Natural killer cell (primary cell): ENCODE results near the gene TLCD5. TPM values are rescaled to one million over a fixed set of nuclear protein-coding genes. Genes with fewer than 3 reads are reported as not detected.

Source experiments
- ATAC-seq, 3 donors: fragments of 150-1000 bp in 2 of 3; fragments of 200-7000 bp in 1 of 3; cut with Tn5 transposase; 1 replicate in 1 of 3; 2 replicates in 2 of 3; pipeline ENCODE4 v1.10.0; 2021; ENCODE audit warnings: mild to moderate bottlenecking in 2 of 3, moderate library complexity in 2 of 3
- DNase-seq, 2 donors: peaks; one replicate each; pipeline versions ENCODE4 v3.0.0 to v3.0.0-alpha.2; 2013 to 2021; ENCODE audit warnings: mixed read lengths in 1 of 2
- H3K27ac ChIP-seq: one replicate; pipeline ENCODE4 v1.5.1; 2013; ENCODE audit warnings: mild to moderate bottlenecking, low read length
- H3K27me3 ChIP-seq: one replicate; pipeline ENCODE4 v1.6.1; 2013; ENCODE audit warnings: low read length; ENCODE audit not compliant: control insufficient read depth, insufficient read depth
- H3K36me3 ChIP-seq: one replicate; pipeline ENCODE4 v1.6.1; 2013; ENCODE audit warnings: low read length; ENCODE audit not compliant: control insufficient read depth, insufficient read depth
- H3K4me1 ChIP-seq: one replicate; pipeline ENCODE4 v1.6.1; 2013; ENCODE audit warnings: low read length; ENCODE audit not compliant: control insufficient read depth, insufficient read depth
- H3K4me3 ChIP-seq: one replicate; pipeline ENCODE4 v1.5.1; 2013; ENCODE audit warnings: low read length
- H3K9me3 ChIP-seq: one replicate; pipeline ENCODE4 v1.6.1; 2013; ENCODE audit warnings: low read length; ENCODE audit not compliant: control insufficient read depth, insufficient read depth
- H3K27ac Mint-ChIP-seq, 2 donors: one replicate each; pipeline ENCODE4 v1.8.0; 2022; ENCODE audit warnings: mild to moderate bottlenecking in 2 of 2, mixed read lengths in 2 of 2, moderate library complexity in 1 of 2
- H3K27me3 Mint-ChIP-seq, 2 donors: one replicate each; pipeline ENCODE4 v1.8.0; 2022; ENCODE audit warnings: low read depth in 2 of 2, mixed read lengths in 2 of 2
- H3K36me3 Mint-ChIP-seq: one replicate; pipeline ENCODE4 v1.8.0; 2022; ENCODE audit warnings: mixed read lengths
- H3K4me1 Mint-ChIP-seq, 2 donors: one replicate each; pipeline ENCODE4 v1.8.0; 2022; ENCODE audit warnings: mixed read lengths in 2 of 2
- H3K4me3 Mint-ChIP-seq: one replicate; pipeline ENCODE4 v1.8.0; 2022; ENCODE audit warnings: mild to moderate bottlenecking, moderate library complexity, mixed read lengths
- H3K9me3 Mint-ChIP-seq, 2 donors: one replicate each; pipeline ENCODE4 v1.8.0; 2022; ENCODE audit warnings: mixed read lengths in 2 of 2
- CTCF ChIP-seq: fragments of 200-600 bp; IDR thresholded peaks from one replicate; pipeline ENCODE4 v1.8.0; 2022; ENCODE audit warnings: antibody characterized with exemption
- WGBS: methylation state at CpG from one replicate; pipeline ENCODE4 v1.1.7; 2013; ENCODE audit warnings: missing lambda C conversion rate; ENCODE audit not compliant: insufficient coverage; 5-methylcytosine and 5-hydroxymethylcytosine counted together
- intact Hi-C: fragments of 100-400 bp; cut with micrococcal nuclease; formaldehyde crosslinking; loops from one replicate; pipeline ENCODE4 v1.14.2; 2022
- total RNA-seq, 4 donors: library from RNA; stranded (reverse); fragments of 120-200 nt in 1 of 4; gene quantifications; one replicate each; pipeline versions ENCODE4 v1.2.3 to v1.2.4, GENCODE V29; 2013 to 2022

The TLCD5 gene
- total RNA-seq, 3 donors from 2014 or later (not counting 1 experiment from before 2014, with no cell fraction given) = not detected

- no peaks in the 10 kb centered on the region for H3K9me3 Mint-ChIP-seq
- peaks cover 39 to 41% of the 10 kb centered on the region in 2 donors for H3K4me1 Mint-ChIP-seq
- TF ChIP-seq CTCF = no peak
- Histone ChIP-seq H3K27ac (no peak overlapping the region), H3K4me3 (no peak overlapping the region), H3K9me3 (no peaks in the 10 kb centered on the region), H3K27me3 (peaks cover 38% of the 10 kb centered on the region), H3K36me3 (no peaks in the 10 kb centered on the region), H3K4me1 (peaks cover 20% of the 10 kb centered on the region)
- no peak overlapping the region for H3K4me3 Mint-ChIP-seq
- ATAC-seq (no peak), DNase-seq (no peak)
- WGBS = 100% methylated on average over 1 of the region's 1 CpG
- intact Hi-C loops = no loop called here
- H3K27ac Mint-ChIP-seq = no peak overlapping the region
- peaks cover 29 to 64% of the 10 kb centered on the region in 2 donors for H3K27me3 Mint-ChIP-seq
- no peaks in the 10 kb centered on the region for H3K36me3 Mint-ChIP-seq
Observed at GRCh38 chr11:120346233-120346632, 21.1 kb downstream of the TLCD5 start.

GRCh38 chr11:120350637-120351036 is 25.5 kb downstream of the TLCD5 start:
- Histone ChIP-seq H3K9me3 (no peaks in the 10 kb centered on the region), H3K27me3 (peaks cover 16% of the 10 kb centered on the region), H3K27ac (no peak overlapping the region), H3K36me3 (no peaks in the 10 kb centered on the region), H3K4me1 (peaks cover under 1% of the 10 kb centered on the region), H3K4me3 (no peak overlapping the region)
- Mint-ChIP-seq H3K4me1 (peaks cover 30 to 31% of the 10 kb centered on the region in 2 donors), H3K27ac (no peak overlapping the region), H3K36me3 (no peaks in the 10 kb centered on the region), H3K27me3 (peaks cover 27 to 66% of the 10 kb centered on the region in 2 donors), H3K4me3 (no peak overlapping the region), H3K9me3 (no peaks in the 10 kb centered on the region)
- no peak for TF ChIP-seq CTCF
- intact Hi-C loops = no loop called here
- DNase-seq (no peak), ATAC-seq (no peak)

- Mint-ChIP-seq H3K4me1 (peaks cover 16 to 17% of the 10 kb centered on the region in 2 donors), H3K4me3 (no peak overlapping the region)
- H3K27me3 ChIP-seq = peaks cover 8% of the 10 kb centered on the region
Observed at GRCh38 chr11:120352405-120352804, 27.3 kb downstream of the TLCD5 start.

More at GRCh38 chr11:120352405-120352804, 27.3 kb downstream of the TLCD5 start:
- ATAC-seq (no peak), DNase-seq (no peak)
- WGBS = 95% methylated on average over 4 of the region's 6 CpGs
- no peaks in the 10 kb centered on the region for H3K9me3 Mint-ChIP-seq
- no peak for TF ChIP-seq CTCF
- H3K27me3 Mint-ChIP-seq = peaks cover 28 to 52% of the 10 kb centered on the region in 2 donors
- H3K4me1 ChIP-seq = no peaks in the 10 kb centered on the region
- H3K9me3 ChIP-seq = no peaks in the 10 kb centered on the region
- H3K4me3 ChIP-seq = no peak overlapping the region
- H3K27ac Mint-ChIP-seq = no peak overlapping the region
- intact Hi-C loops = no loop called here
- H3K36me3 ChIP-seq = no peaks in the 10 kb centered on the region
- H3K27ac ChIP-seq = no peak overlapping the region
- H3K36me3 Mint-ChIP-seq = no peaks in the 10 kb centered on the region
